Gastrocnemius medialis (tissue), 4 donors: ENCODE data around the gene SFXN3. TPM values are rescaled to one million over a fixed set of nuclear protein-coding genes. Genes with fewer than 3 reads are reported as not detected.

Experiments used
- ATAC-seq, 2 donors: fragments of 150-250 bp; one replicate each; pipeline ENCODE4 v1.9.1; 2016
- DNase-seq, 2 donors: peaks; one replicate each; pipeline ENCODE4 v3.0.0-alpha.2; 2019
- H3K27ac ChIP-seq, 4 donors: fragments of 200-600 bp; sonication (generic); 1 replicate in 1 of 4; 2 replicates in 3 of 4; pipeline ENCODE4 v1.5.1; 2016 to 2018; ENCODE audit warnings: mild to moderate bottlenecking in 2 of 4, moderate library complexity in 1 of 4
- H3K27me3 ChIP-seq, 3 donors: fragments of 200-600 bp; sonication (generic) in 2 of 3; 1 replicate in 1 of 3; 2 replicates in 2 of 3; pipeline versions ENCODE4 v1.5.1 to v1.6.0; 2016 to 2019; ENCODE audit warnings: mild to moderate bottlenecking in 1 of 3, moderate library complexity in 1 of 3
- H3K36me3 ChIP-seq, 2 donors: fragments of 200-600 bp; sonication (generic) in 1 of 2; one replicate each; pipeline ENCODE4 v1.5.1; 2017 to 2018
- H3K4me1 ChIP-seq, 2 donors: fragments of 200-600 bp; sonication (generic) in 1 of 2; one replicate each; pipeline ENCODE4 v1.5.1; 2016 to 2017; ENCODE audit warnings: mild to moderate bottlenecking in 2 of 2
- H3K4me3 ChIP-seq, 4 donors: fragments of 200-600 bp; sonication (generic) in 3 of 4; 1 replicate in 1 of 4; 2 replicates in 3 of 4; pipeline ENCODE4 v1.5.1; 2016 to 2019; ENCODE audit warnings: mild to moderate bottlenecking in 2 of 4
- H3K9me3 ChIP-seq, 3 donors: fragments of 200-600 bp; sonication (generic) in 2 of 3; 1 replicate in 1 of 3; 2 replicates in 2 of 3; pipeline ENCODE4 v1.5.1; 2016 to 2019
- CTCF ChIP-seq, 5 experiments: fragments of 450-650 bp in 3 of 5; fragments of 200-600 bp in 2 of 5; sonication (generic) in 2 of 5; IDR thresholded peaks in 4 of 5; conservative IDR thresholded peaks in 1 of 5; 1 replicate in 4 of 5; 2 replicates in 1 of 5; pipeline ENCODE4 v1.5.1; 2016 to 2019; ENCODE audit warnings: antibody characterized with exemption in 5 of 5, mild to moderate bottlenecking in 3 of 5, moderate library complexity in 3 of 5
- POLR2A ChIP-seq, 2 donors: fragments of 450-650 bp; IDR thresholded peaks; one replicate each; pipeline ENCODE4 v1.6.1; 2017; ENCODE audit warnings: antibody characterized with exemption in 2 of 2, mild to moderate bottlenecking in 2 of 2, moderate library complexity in 2 of 2
- in situ Hi-C, 4 donors: fragments of 200-750 bp; cut with MboI; loops; one replicate each; pipeline versions ENCODE4 v1.15.0 to v1.8.0; 2017; ENCODE audit warnings: low sequenced_read_pairs in 4 of 4
- intact Hi-C: fragments of 100-400 bp; cut with DNase I; formaldehyde crosslinking; loops from one replicate; pipeline ENCODE4 v1.15.1; 2023; ENCODE audit warnings: low total_unique reads
- total RNA-seq, 4 donors: library from RNA; depleted of rRNA; stranded (reverse); fragments of >200 nt; gene quantifications; one replicate each; pipeline versions ENCODE4 v1.1.0 to v1.2.3, GENCODE V29; 2016

Gene SFXN3
- total RNA-seq, 4 donors from 2014 or later: 4.2 to 9.5 (median 7.0) TPM

- in situ Hi-C loops: no loop called here
- ATAC-seq (no peak), DNase-seq (no peak)
- no peaks in the 10 kb centered on the region for H3K27me3 ChIP-seq
- no peak overlapping the region for H3K4me3 ChIP-seq
- H3K27ac ChIP-seq: peak overlapping the region; percentile 41 to 100 (median 46)
- intact Hi-C loops: no loop called here
- H3K36me3 ChIP-seq: peaks cover 0 to 32% of the 10 kb centered on the region in 2 donors
- no peak for TF ChIP-seq CTCF (IDR thresholded peaks at IDR 0.05 in 4 of 5, conservative IDR thresholded peaks at IDR 0.05 in 1 of 5)
- no peak for TF ChIP-seq POLR2A (IDR thresholded peaks at IDR 0.05)
- peaks cover 18 to 31% of the 10 kb centered on the region in 2 donors for H3K4me1 ChIP-seq
- H3K9me3 ChIP-seq: no peaks in the 10 kb centered on the region
These were observed 23.8 kb upstream of the SFXN3 start for GRCh38 chr10:101007099-101007711.

GRCh38 chr10:101007915-101008822 lies 22.9 kb upstream of the SFXN3 start:
- intact Hi-C loops (no loop called here), in situ Hi-C loops (no loop called here)
- TF ChIP-seq POLR2A (IDR thresholded peaks at IDR 0.05) (no peak), CTCF (IDR thresholded peaks at IDR 0.05 in 4 of 5, conservative IDR thresholded peaks at IDR 0.05 in 1 of 5) (no peak)
- H3K4me1 ChIP-seq: peaks cover 16 to 33% of the 10 kb centered on the region in 2 donors
- H3K9me3 ChIP-seq: no peaks in the 10 kb centered on the region
- no peaks in the 10 kb centered on the region for H3K27me3 ChIP-seq
- ATAC-seq (no peak), DNase-seq (no peak)
- peaks cover 0 to 32% of the 10 kb centered on the region in 2 donors for H3K36me3 ChIP-seq
- no peak overlapping the region for H3K4me3 ChIP-seq
- H3K27ac ChIP-seq: peak overlapping the region in 1 of 4 donors; percentile 100

- intact Hi-C loops (no loop called here), in situ Hi-C loops (no loop called here)
- no peak for DNase-seq
- no peak for TF ChIP-seq CTCF (IDR thresholded peaks at IDR 0.05 in 4 of 5, conservative IDR thresholded peaks at IDR 0.05 in 1 of 5)
- no peak for TF ChIP-seq POLR2A (IDR thresholded peaks at IDR 0.05)
- no peak for ATAC-seq
- Histone ChIP-seq H3K27me3 (no peaks in the 10 kb centered on the region), H3K4me3 (no peak overlapping the region), H3K36me3 (peaks cover 0 to 26% of the 10 kb centered on the region in 2 donors), H3K27ac (no peak overlapping the region), H3K4me1 (peaks cover 17 to 34% of the 10 kb centered on the region in 2 donors), H3K9me3 (no peaks in the 10 kb centered on the region)
These were observed 22.1 kb upstream of the SFXN3 start for GRCh38 chr10:101008823-101009423.

GRCh38 chr10:101010329-101010728 lies 20.7 kb upstream of the SFXN3 start:
- no peak overlapping the region for H3K27ac ChIP-seq
- peaks cover 8 to 27% of the 10 kb centered on the region in 2 donors for H3K4me1 ChIP-seq
- H3K4me3 ChIP-seq: no peak overlapping the region
- DNase-seq (no peak), ATAC-seq (no peak)
- peaks cover 0 to 20% of the 10 kb centered on the region in 2 donors for H3K36me3 ChIP-seq
- no peaks in the 10 kb centered on the region for H3K27me3 ChIP-seq
- no peaks in the 10 kb centered on the region for H3K9me3 ChIP-seq
- TF ChIP-seq CTCF (IDR thresholded peaks at IDR 0.05 in 4 of 5, conservative IDR thresholded peaks at IDR 0.05 in 1 of 5) (no peak), POLR2A (IDR thresholded peaks at IDR 0.05) (no peak)
- intact Hi-C loops: no loop called here
- in situ Hi-C loops: no loop called here
